WERI-Rb-1 (cell line): ENCODE measurements around the gene CTNNA3.

Experiments used
- DNase-seq: peaks from one replicate; pipeline ENCODE4 v3.0.0-alpha.2; 2020
- H3K27ac ChIP-seq: fragments of 250-450 bp; sonication (Bioruptor Pico); 2 replicates; pipeline ENCODE4 v1.5.1; 2020; ENCODE audit warnings: mild to moderate bottlenecking, moderate library complexity
- H3K27me3 ChIP-seq: fragments of 250-450 bp; sonication (Bioruptor Pico); 2 replicates; pipeline ENCODE4 v1.5.1; 2021; ENCODE audit warnings: mild to moderate bottlenecking, low read depth, moderate library complexity; ENCODE audit not compliant: insufficient read depth, severe bottlenecking
- H3K36me3 ChIP-seq: fragments of 250-450 bp; sonication (Bioruptor Pico); 2 replicates; pipeline ENCODE4 v1.5.1; 2020; ENCODE audit warnings: mild to moderate bottlenecking, moderate library complexity
- H3K4me3 ChIP-seq: 2 replicates; pipeline ENCODE4 v1.5.1; 2011; ENCODE audit warnings: low read depth, mild to moderate bottlenecking, control low read depth, low read length
- H3K9me3 ChIP-seq: fragments of 250-450 bp; sonication (Bioruptor Pico); 2 replicates; pipeline ENCODE4 v1.5.1; 2021; ENCODE audit warnings: mild to moderate bottlenecking, moderate library complexity; ENCODE audit not compliant: severe bottlenecking
- TF ChIP-seq, protein P1 (sequence below): IDR thresholded peaks from 2 replicates; pipeline ENCODE4 v1.5.1; 2011; ENCODE audit warnings: low read depth, mild to moderate bottlenecking, control low read depth, inconsistent platforms, low read length

CTNNA3 gene

DNA sequence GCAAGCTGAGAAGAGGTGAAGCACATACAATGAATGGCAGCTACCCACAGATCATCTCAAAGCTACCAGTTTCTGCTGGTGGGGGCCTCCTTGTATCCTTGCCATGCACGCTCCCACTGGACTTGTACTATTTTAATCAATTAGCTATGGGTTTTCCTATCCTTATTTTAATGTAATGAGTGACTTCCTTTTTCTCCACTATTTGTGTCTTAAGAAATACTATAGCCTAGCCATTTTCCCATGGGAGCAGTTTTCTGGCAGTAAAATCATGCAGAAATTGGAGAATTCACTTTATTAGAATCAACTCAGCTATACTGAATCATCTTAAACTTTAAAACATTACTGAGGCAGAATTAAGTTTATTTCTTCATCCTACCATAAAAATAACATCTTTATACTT lies 73.5 kb downstream of the CTNNA3 start:
- DNase-seq, result no peak

GRCh38 chr10:67621834-67622233 lies 74.2 kb downstream of the CTNNA3 start:
- Histone ChIP-seq H3K36me3 (no peaks in the 10 kb centered on the region), H3K9me3 (no peaks in the 10 kb centered on the region), H3K4me3 (no peak overlapping the region), H3K27me3 (no peaks in the 10 kb centered on the region), H3K27ac (no peak overlapping the region)
- no peak for DNase-seq
- TF ChIP-seq, protein P1, sequence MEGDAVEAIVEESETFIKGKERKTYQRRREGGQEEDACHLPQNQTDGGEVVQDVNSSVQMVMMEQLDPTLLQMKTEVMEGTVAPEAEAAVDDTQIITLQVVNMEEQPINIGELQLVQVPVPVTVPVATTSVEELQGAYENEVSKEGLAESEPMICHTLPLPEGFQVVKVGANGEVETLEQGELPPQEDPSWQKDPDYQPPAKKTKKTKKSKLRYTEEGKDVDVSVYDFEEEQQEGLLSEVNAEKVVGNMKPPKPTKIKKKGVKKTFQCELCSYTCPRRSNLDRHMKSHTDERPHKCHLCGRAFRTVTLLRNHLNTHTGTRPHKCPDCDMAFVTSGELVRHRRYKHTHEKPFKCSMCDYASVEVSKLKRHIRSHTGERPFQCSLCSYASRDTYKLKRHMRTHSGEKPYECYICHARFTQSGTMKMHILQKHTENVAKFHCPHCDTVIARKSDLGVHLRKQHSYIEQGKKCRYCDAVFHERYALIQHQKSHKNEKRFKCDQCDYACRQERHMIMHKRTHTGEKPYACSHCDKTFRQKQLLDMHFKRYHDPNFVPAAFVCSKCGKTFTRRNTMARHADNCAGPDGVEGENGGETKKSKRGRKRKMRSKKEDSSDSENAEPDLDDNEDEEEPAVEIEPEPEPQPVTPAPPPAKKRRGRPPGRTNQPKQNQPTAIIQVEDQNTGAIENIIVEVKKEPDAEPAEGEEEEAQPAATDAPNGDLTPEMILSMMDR, result no peak

More for the DNA sequence above, 73.5 kb downstream of the CTNNA3 start:
- TF ChIP-seq, protein P1, result no peak
- no peaks in the 10 kb centered on the region for H3K27me3 ChIP-seq
- H3K9me3 ChIP-seq, result peaks cover 3% of the 10 kb centered on the region
- no peak overlapping the region for H3K27ac ChIP-seq
- no peak overlapping the region for H3K4me3 ChIP-seq
- no peaks in the 10 kb centered on the region for H3K36me3 ChIP-seq

DNA sequence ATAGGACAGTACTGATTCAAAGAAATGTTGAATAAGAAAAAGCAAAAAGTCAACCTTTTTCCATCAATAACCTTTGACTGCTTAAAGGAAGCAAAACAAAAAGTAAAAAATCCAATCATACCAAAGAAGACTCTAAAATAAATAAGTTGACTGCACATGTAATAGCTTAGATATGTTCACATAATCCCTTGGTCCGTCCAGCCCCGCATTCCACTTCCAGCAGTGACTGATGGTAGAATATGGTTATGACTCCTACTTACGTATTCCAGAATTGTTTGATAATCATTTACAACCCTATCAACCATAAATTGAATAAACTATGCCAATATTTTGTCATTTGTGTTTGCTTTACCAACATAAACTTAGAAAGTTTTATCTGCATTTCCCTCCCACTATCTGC lies 77.9 kb downstream of the CTNNA3 start:
- H3K9me3 ChIP-seq, result peaks cover 2% of the 10 kb centered on the region
- no peaks in the 10 kb centered on the region for H3K27me3 ChIP-seq
- TF ChIP-seq, protein P1, result no peak
- H3K4me3 ChIP-seq, result no peak overlapping the region
- no peak for DNase-seq
- H3K36me3 ChIP-seq, result no peaks in the 10 kb centered on the region
- H3K27ac ChIP-seq, result no peak overlapping the region

DNA sequence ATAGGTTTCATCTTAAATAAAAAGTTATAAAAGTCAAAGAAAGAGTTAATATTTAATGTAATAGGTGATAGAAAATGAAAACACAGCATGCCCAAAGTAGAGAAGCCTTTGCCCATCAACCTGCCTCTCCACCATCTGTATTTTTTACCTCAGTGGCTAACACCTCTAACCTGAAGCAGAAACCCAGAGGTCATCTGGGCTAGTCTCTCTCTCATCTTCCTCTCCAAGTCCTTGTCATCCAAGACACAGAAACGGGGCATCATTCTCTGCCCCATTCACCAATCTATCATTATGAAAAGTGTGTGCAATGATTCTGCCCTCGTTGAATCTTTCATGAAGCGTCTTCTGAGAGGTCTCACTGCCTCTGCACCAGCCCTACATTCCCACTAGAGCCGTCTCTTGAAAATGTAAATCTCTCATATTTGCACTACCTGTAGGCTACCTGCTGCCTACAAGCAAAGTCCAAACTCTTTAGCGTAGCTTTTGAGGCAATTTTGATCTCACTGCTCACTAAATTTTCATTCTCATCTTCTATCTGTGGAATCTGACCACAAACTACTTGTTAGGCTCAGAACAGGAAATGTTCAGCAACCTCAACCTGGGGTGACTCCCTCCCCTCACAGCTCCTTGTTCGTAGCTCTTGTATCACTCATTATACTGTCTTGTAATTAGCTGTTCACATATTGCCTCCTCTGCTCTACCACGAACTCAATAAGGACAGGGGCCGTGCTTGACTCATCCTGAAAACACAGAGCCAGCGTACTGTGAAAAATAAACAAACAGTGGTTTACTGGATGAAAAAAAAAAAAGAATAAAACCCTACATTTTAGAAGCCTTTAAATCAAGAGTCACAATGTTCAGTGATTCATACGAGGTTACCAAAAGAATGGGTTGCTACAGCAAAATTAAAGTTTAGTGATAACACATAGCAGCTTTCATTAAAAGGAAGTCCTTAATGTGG lies 83.1 kb downstream of the CTNNA3 start:
- H3K9me3 ChIP-seq, result peaks cover 2% of the 10 kb centered on the region
- TF ChIP-seq, protein P1, result no peak
- H3K36me3 ChIP-seq, result no peaks in the 10 kb centered on the region
- DNase-seq, result no peak
- no peak overlapping the region for H3K27ac ChIP-seq
- H3K27me3 ChIP-seq, result no peaks in the 10 kb centered on the region
- no peak overlapping the region for H3K4me3 ChIP-seq

DNA sequence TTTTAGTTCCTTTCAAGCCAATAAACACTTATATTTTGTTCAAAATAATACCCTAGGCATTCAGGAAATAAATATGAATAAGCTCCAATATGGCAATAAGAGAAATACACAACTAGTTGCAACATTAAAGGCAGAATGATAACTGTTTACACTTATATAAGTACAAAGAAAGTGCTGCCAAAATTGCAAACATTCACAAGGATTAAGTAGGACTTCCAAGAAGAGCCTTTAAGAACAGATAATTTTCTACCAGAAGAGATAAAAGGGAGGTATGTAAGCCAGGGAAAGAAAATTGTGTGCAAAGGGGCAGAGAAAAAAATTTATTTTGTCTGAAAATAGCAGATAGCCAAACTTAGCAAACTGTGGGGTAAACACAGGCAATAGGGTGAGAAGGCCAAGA lies 83.8 kb downstream of the CTNNA3 start:
- Histone ChIP-seq H3K4me3 (no peak overlapping the region), H3K27me3 (no peaks in the 10 kb centered on the region), H3K9me3 (peaks cover 2% of the 10 kb centered on the region), H3K36me3 (no peaks in the 10 kb centered on the region), H3K27ac (no peak overlapping the region)
- TF ChIP-seq, protein P1, result no peak
- DNase-seq, result no peak
